HEK293 (cell line): ENCODE data around the gene CLSTN1.

Experiments used
- CTCF ChIA-PET: fragments of 350-600 bp; formaldehyde crosslinking; extraction: SDS; loops from one replicate; lab custom pipeline; 2021; ENCODE audit warnings: antibody characterized with exemption; lab: Yijun Ruan, JAX
- POLR2A ChIA-PET: fragments of 300-600 bp; formaldehyde crosslinking; extraction: SDS; loops from one replicate; lab custom pipeline; 2020; ENCODE audit warnings: antibody characterized with exemption, inconsistent platforms; lab: Yijun Ruan, JAX
- H3K27ac ChIP-seq: fragments of 200-500 bp; sonication (Bioruptor generic); 2 replicates; pipeline ENCODE4 v1.5.1; 2014; ENCODE audit warnings: low read depth, low read length, control low read depth, inconsistent platforms; ENCODE audit errors: extremely low read depth
- H3K36me3 ChIP-seq, 2 experiments: fragments of 200-500 bp in 1 of 2; sonication (Bioruptor generic) in 1 of 2; 1 replicate in 1 of 2; 2 replicates in 1 of 2; pipeline ENCODE4 v1.5.1; 2014 to 2017; ENCODE audit warnings: inconsistent platforms in 2 of 2, low read length in 2 of 2; ENCODE audit not compliant: control insufficient read depth in 2 of 2, insufficient read depth in 1 of 2
- H3K4me1 ChIP-seq: fragments of 200-500 bp; sonication (Bioruptor generic); 2 replicates; pipeline ENCODE4 v1.5.1; 2014; ENCODE audit warnings: mild to moderate bottlenecking, low read length, inconsistent platforms; ENCODE audit not compliant: control insufficient read depth, insufficient read depth
- H3K4me3 ChIP-seq: 2 replicates; pipeline ENCODE4 v1.5.1; 2011; ENCODE audit warnings: low read depth, mild to moderate bottlenecking, control low read depth, low read length, moderate library complexity
- H3K9me3 ChIP-seq: fragments of 200-500 bp; sonication (Bioruptor generic); 2 replicates; pipeline ENCODE4 v1.5.1; 2014; ENCODE audit warnings: low read depth, low read length, inconsistent platforms; ENCODE audit not compliant: control insufficient read depth, insufficient read depth
- HOXC10 ChIP-seq: sonication (generic); formaldehyde crosslinking; IDR thresholded peaks from 2 replicates; pipeline ENCODE4 v1.8.1; 2023; ENCODE audit warnings: mild to moderate bottlenecking, missing genetic modification reagents
- MYNN ChIP-seq: fragments of 450-650 bp; formaldehyde crosslinking; IDR thresholded peaks from 2 replicates; pipeline ENCODE4 v1.5.1; 2016; ENCODE audit warnings: missing biosample characterization, missing genetic modification characterization, borderline replicate concordance
- PRDM1 ChIP-seq: fragments of 450-650 bp; formaldehyde crosslinking; IDR thresholded peaks from 2 replicates; pipeline ENCODE4; 2016; ENCODE audit warnings: missing biosample characterization, missing genetic modification characterization
- PRDM10 ChIP-seq: fragments of 450-650 bp; formaldehyde crosslinking; IDR thresholded peaks from 2 replicates; pipeline ENCODE4 v1.5.1; 2016; ENCODE audit warnings: missing biosample characterization, missing genetic modification characterization
- PRDM6 ChIP-seq: fragments of 450-650 bp; formaldehyde crosslinking; IDR thresholded peaks from 2 replicates; pipeline ENCODE4 v1.5.1; 2017; ENCODE audit warnings: missing biosample characterization, missing genetic modification characterization
- SCRT1 ChIP-seq: fragments of 450-650 bp; formaldehyde crosslinking; IDR thresholded peaks from 2 replicates; pipeline ENCODE4 v1.5.1; 2016; ENCODE audit warnings: missing biosample characterization, missing genetic modification characterization, borderline replicate concordance
- SCRT2 ChIP-seq: fragments of 450-650 bp; formaldehyde crosslinking; IDR thresholded peaks from 2 replicates; pipeline ENCODE4 v1.5.1; 2016; ENCODE audit warnings: missing biosample characterization, missing genetic modification characterization
- ZBTB1 ChIP-seq: fragments of 450-650 bp; formaldehyde crosslinking; IDR thresholded peaks from 2 replicates; pipeline ENCODE4 v1.5.1; 2016; ENCODE audit warnings: missing biosample characterization, missing genetic modification characterization
- ZBTB11 ChIP-seq: fragments of 450-650 bp; formaldehyde crosslinking; conservative IDR thresholded peaks from 2 replicates; pipeline ENCODE4 v1.5.1; 2016; ENCODE audit warnings: low read depth, missing biosample characterization, missing genetic modification characterization
- ZFP3 ChIP-seq: fragments of 450-650 bp; formaldehyde crosslinking; IDR thresholded peaks from 2 replicates; pipeline ENCODE4 v1.5.1; 2016; ENCODE audit warnings: low read depth, missing biosample characterization, missing genetic modification characterization
- ZFP37 ChIP-seq: fragments of 450-650 bp; formaldehyde crosslinking; IDR thresholded peaks from 2 replicates; pipeline ENCODE4 v1.5.1; 2016; ENCODE audit warnings: missing biosample characterization, missing genetic modification characterization
- ZNF2 ChIP-seq: fragments of 450-650 bp; formaldehyde crosslinking; IDR thresholded peaks from 2 replicates; pipeline ENCODE4 v1.5.1; 2016; ENCODE audit warnings: missing biosample characterization, missing genetic modification characterization
- ZNF202 ChIP-seq: fragments of 450-650 bp; formaldehyde crosslinking; IDR thresholded peaks from 2 replicates; pipeline ENCODE4 v1.5.1; 2016; ENCODE audit warnings: missing biosample characterization, missing genetic modification characterization, borderline replicate concordance
- ZNF211 ChIP-seq: fragments of 450-650 bp; formaldehyde crosslinking; IDR thresholded peaks from 2 replicates; pipeline ENCODE4 v1.5.1; 2016; ENCODE audit warnings: low read depth, missing biosample characterization, missing genetic modification characterization
- ZNF266 ChIP-seq: fragments of 450-650 bp; formaldehyde crosslinking; IDR thresholded peaks from 2 replicates; pipeline ENCODE4 v1.5.1; 2016; ENCODE audit warnings: missing biosample characterization, missing genetic modification characterization, low read depth
- ZNF426 ChIP-seq: fragments of 450-650 bp; formaldehyde crosslinking; IDR thresholded peaks from 2 replicates; pipeline ENCODE4 v1.5.1; 2017; ENCODE audit warnings: missing biosample characterization, missing genetic modification characterization, mild to moderate bottlenecking, inconsistent platforms, moderate library complexity
- ZNF521 ChIP-seq: fragments of 450-650 bp; formaldehyde crosslinking; IDR thresholded peaks from 2 replicates; pipeline ENCODE4 v1.5.1; 2017; ENCODE audit warnings: missing biosample characterization, mild to moderate bottlenecking, missing genetic modification characterization
- ZNF670 ChIP-seq: fragments of 450-650 bp; formaldehyde crosslinking; IDR thresholded peaks from 2 replicates; pipeline ENCODE4 v1.5.1; 2016; ENCODE audit warnings: missing biosample characterization, missing genetic modification characterization, low read depth
- ZSCAN30 ChIP-seq: fragments of 450-650 bp; IDR thresholded peaks from 2 replicates; pipeline ENCODE4 v1.5.1; 2018; ENCODE audit warnings: missing biosample characterization, mild to moderate bottlenecking, missing genetic modification characterization, moderate library complexity
- ZSCAN5A ChIP-seq: fragments of 450-650 bp; formaldehyde crosslinking; IDR thresholded peaks from 2 replicates; pipeline ENCODE4 v1.5.1; 2016; ENCODE audit warnings: missing biosample characterization, missing genetic modification characterization
- ZXDB ChIP-seq: fragments of 450-650 bp; formaldehyde crosslinking; IDR thresholded peaks from 2 replicates; pipeline ENCODE4 v1.5.1; 2016; ENCODE audit warnings: missing biosample characterization, missing genetic modification characterization

CLSTN1 gene

GRCh38 chr1:9845914-9846313 is 22.1 kb upstream of the CLSTN1 start:
- Histone ChIP-seq H3K4me1 (peaks cover 7% of the 10 kb centered on the region; the same call in 1 of the 2 replicates), H3K4me3 (no peak overlapping the region)
- TF ChIP-seq SCRT2 (tag by site-specific recombination), result peak; percentile 99
- peak; percentile 99 for TF ChIP-seq SCRT1 (tag by site-specific recombination)
- peak; percentile 95 for TF ChIP-seq PRDM1 (tag by site-specific recombination)
- TF ChIP-seq MYNN (tag by site-specific recombination), result no peak
- TF ChIP-seq, all 188 proteins: peak for 3
- ChIA-PET POLR2A (no interaction called here), CTCF (interaction anchor here (0.9 kb wide), 1 partner anchor 22 kb away, joined by 3 read pairs; no protein-coding TSS in a partner anchor)
- no peak overlapping the region for H3K27ac ChIP-seq
- no peaks in the 10 kb centered on the region for H3K36me3 ChIP-seq
- no peaks in the 10 kb centered on the region for H3K9me3 ChIP-seq

GRCh38 chr1:9844756-9845155 is 21.0 kb upstream of the CLSTN1 start:
- Histone ChIP-seq H3K9me3 (no peaks in the 10 kb centered on the region), H3K4me3 (no peak overlapping the region), H3K27ac (no peak overlapping the region), H3K36me3 (no peaks in the 10 kb centered on the region), H3K4me1 (peaks cover 7% of the 10 kb centered on the region; the same call in 1 of the 2 replicates)
- ChIA-PET CTCF (interaction anchor here (0.9 kb wide), 1 partner anchor 23 kb away, joined by 3 read pairs; no protein-coding TSS in a partner anchor), POLR2A (no interaction called here)
- no peak for TF ChIP-seq ZXDB (tag by site-specific recombination)
- no peak for TF ChIP-seq PRDM6 (tag by site-specific recombination)
- TF ChIP-seq HOXC10, result no peak
- no peak for TF ChIP-seq ZNF202 (tag by site-specific recombination)
- TF ChIP-seq ZNF521 (tag by site-specific recombination), result no peak
- TF ChIP-seq ZFP3 (tag by site-specific recombination), result no peak
- no peak for TF ChIP-seq ZSCAN5A (tag by site-specific recombination)
- no peak for TF ChIP-seq ZNF2
- TF ChIP-seq ZNF426, result no peak
- no peak for TF ChIP-seq ZSCAN30 (tag by site-specific recombination)
- TF ChIP-seq ZNF670 (tag by site-specific recombination), result no peak
- TF ChIP-seq ZNF211, result no peak
- TF ChIP-seq PRDM10 (tag by site-specific recombination), result no peak
- TF ChIP-seq ZNF266 (tag by site-specific recombination), result no peak
- no peak for TF ChIP-seq ZFP37 (tag by site-specific recombination)
- no peak for TF ChIP-seq ZBTB1 (tag by site-specific recombination)
- TF ChIP-seq ZBTB11, result no peak
